Stimulated activated naive CD8-positive, alpha-beta T cell treated with anti-CD3 and anti-CD28 coated beads, Interleukin-15, Interleukin-2, amounts not matched to agents 100 U/mL and 50 U/mL, for 24 hours (primary cell): ENCODE data around the gene ERCC8.

Experiments used
- ATAC-seq: fragments of 150-1000 bp; cut with Tn5 transposase; one replicate; pipeline ENCODE4 v1.10.0; 2021
- DNase-seq: peaks from one replicate; pipeline ENCODE4 v3.0.0; 2021

The ERCC8 gene

GRCh38 chr5:60833520-60833919 lies 111.3 kb downstream of the ERCC8 start:
- no peak for DNase-seq
- ATAC-seq: no peak

- DNase-seq: no peak
- ATAC-seq: no peak
These were observed 114.2 kb downstream of the ERCC8 start for GRCh38 chr5:60830581-60831127.

GRCh38 chr5:60829490-60830266 lies 115.2 kb downstream of the ERCC8 start:
- DNase-seq (no peak), ATAC-seq (no peak)

- no peak for DNase-seq
These were observed 117.7 kb downstream of the ERCC8 start for GRCh38 chr5:60827201-60827600.

GRCh38 chr5:60826653-60827052 lies 118.2 kb downstream of the ERCC8 start:
- ATAC-seq: no peak
- DNase-seq: no peak

More at GRCh38 chr5:60827201-60827600, 117.7 kb downstream of the ERCC8 start:
- ATAC-seq: no peak
